Prostate gland (tissue), 2 donors: ENCODE data around the gene PTPRJ.

Source experiments
- CTCF ChIP-seq, 4 experiments: fragments of 200-600 bp in 2 of 4; fragments of 450-650 bp in 2 of 4; sonication (generic) in 2 of 4; IDR thresholded peaks; 1 replicate in 3 of 4; 2 replicates in 1 of 4; pipeline ENCODE4 v1.5.1; 2016 to 2019; ENCODE audit warnings: antibody characterized with exemption in 4 of 4, mild to moderate bottlenecking in 2 of 4, moderate library complexity in 2 of 4
- POLR2A ChIP-seq: fragments of 450-650 bp; IDR thresholded peaks from one replicate; pipeline ENCODE4 v1.6.1; 2016; ENCODE audit warnings: antibody characterized with exemption, mild to moderate bottlenecking
- POLR2AphosphoS5 ChIP-seq: sonication (generic); formaldehyde crosslinking; IDR thresholded peaks from one replicate; pipeline ENCODE4 v1.6.1; 2017; ENCODE audit warnings: antibody characterized with exemption

DNA sequence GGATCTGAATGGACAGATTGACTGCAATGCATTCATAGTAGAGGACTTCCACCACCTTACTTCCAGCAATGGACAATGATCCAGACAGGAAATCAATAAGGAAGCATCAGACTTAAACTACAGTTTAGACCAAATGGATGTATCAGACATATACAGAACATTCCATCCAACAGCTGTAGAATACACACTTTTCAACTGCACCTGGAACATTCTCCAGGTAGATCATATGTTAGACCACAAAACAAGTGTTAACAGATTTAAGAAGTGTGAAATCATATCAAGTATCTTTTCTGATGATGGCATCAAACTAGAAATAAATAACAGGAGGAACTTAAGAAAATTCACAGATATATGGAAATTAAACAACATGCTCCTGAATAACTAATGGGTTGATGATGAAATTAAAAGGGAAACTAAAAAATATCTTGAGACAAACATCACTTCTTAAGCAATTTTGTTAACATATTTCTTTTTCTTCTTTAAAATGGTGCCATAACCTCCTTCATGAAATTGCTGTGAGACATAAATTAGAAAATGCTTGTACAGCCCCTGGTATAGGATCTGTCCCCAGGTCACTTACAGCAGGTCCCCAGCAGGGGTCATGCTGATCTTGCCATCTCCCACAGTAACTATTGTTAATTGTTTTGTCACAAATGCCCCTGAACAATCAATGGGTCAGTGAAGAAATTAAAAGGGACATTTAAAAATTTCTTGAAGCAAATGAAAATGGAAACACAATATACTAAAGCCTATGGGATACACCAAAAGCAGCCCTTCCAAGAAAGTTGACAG is 136.3 kb downstream of the PTPRJ start:
- TF ChIP-seq POLR2A (no peak), POLR2AphosphoS5 (no peak), CTCF (IDR thresholded peaks at IDR 0.05) (peak in 1 of 4 experiments; percentile 24)
